Fibroblast of peridontal ligament (primary cell): ENCODE results near the gene PGA3.
"Not testable (repeated sequence)": the region's sequence is repeated elsewhere in the genome, so short reads cannot be mapped to it uniquely, and the experiment has no call there.

Experiments used
- DNase-seq: peaks from one replicate; pipeline ENCODE4 v3.0.0-alpha.2; 2010; ENCODE audit errors: extremely low read depth

The PGA3 gene

GRCh38 chr11:61171907-61172306 is 31.4 kb upstream of the PGA3 start:
- no peak for DNase-seq

- DNase-seq = no peak
Observed at GRCh38 chr11:61172356-61172755, 31.0 kb upstream of the PGA3 start.

- DNase-seq = no peak
Observed at GRCh38 chr11:61172888-61173287, 30.4 kb upstream of the PGA3 start.

DNA sequence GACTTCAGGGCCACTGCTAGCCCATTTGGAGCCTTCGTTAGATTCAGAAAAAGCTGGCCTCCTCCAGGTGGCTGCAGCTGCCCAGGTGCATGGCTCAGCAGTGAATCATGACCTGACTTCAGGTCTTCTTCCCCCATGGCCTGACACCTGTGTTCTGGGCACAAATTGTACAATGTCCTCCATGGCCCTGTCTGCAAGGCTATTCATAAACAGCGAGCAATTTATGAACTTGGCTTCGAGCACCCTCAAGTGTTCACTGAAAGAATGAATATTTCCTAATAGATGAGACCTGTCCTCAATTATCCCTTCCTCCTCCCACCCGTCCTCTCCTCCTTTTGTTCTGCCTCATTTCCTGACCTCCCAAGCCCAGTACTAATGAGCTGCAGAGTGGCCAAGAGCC is 29.9 kb upstream of the PGA3 start:
- DNase-seq = peak; percentile 44

- DNase-seq = no peak
Observed at GRCh38 chr11:61174273-61174672, 29.0 kb upstream of the PGA3 start.

DNA sequence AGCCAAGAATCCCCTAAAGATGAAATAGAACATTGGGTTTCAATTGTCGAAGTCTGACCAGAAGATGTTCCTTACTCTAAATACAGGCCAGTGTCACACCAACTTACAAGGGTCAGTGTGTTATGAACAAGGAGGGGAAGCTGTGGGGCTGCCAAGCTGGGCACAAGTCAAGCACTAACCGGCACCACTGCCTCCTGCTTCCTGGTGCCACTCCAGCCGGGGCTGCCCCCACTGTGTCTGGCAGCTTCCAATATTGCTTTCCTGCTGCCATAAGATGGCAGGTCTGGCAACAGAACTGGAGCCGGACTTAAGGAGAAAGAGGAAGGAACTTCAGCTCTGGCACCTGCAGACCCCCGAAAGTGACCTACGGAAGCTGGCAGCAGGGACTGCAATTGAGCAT is 28.4 kb upstream of the PGA3 start:
- DNase-seq = no peak

GRCh38 chr11:61176446-61176845 is 26.9 kb upstream of the PGA3 start:
- no peak for DNase-seq

GRCh38 chr11:61180205-61180604 is 23.1 kb upstream of the PGA3 start:
- not testable (repeated sequence) for DNase-seq

GRCh38 chr11:61181489-61181888 is 21.8 kb upstream of the PGA3 start:
- no peak for DNase-seq

- no peak for DNase-seq
Observed at GRCh38 chr11:61183645-61184044, 19.7 kb upstream of the PGA3 start.

- DNase-seq = no peak
Observed at GRCh38 chr11:61186504-61186903, 16.8 kb upstream of the PGA3 start.

GRCh38 chr11:61187505-61188130 is 15.7 kb upstream of the PGA3 start:
- peak; percentile 79 for DNase-seq

DNA sequence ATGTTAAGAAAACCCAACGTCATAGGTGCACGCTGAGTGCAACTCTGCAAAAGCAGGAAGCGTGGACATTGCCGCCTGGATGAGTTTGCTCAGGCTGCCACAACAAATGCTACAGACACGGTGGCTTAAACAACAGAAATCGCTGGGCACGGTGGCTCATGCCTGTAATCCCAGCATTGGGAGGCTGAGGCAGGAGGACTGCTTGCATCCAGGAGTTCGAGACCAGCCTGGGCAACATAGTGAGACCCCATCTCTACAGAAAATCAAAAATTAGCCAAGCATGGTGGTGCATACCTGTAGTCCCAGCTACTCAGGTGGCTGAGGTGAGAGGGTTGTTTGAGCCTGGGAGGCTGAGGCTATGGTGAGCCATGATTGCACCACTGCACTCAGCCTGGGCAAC is 13.4 kb upstream of the PGA3 start:
- no peak for DNase-seq

- no peak for DNase-seq
Observed at GRCh38 chr11:61193596-61193995, 9.7 kb upstream of the PGA3 start.

DNA sequence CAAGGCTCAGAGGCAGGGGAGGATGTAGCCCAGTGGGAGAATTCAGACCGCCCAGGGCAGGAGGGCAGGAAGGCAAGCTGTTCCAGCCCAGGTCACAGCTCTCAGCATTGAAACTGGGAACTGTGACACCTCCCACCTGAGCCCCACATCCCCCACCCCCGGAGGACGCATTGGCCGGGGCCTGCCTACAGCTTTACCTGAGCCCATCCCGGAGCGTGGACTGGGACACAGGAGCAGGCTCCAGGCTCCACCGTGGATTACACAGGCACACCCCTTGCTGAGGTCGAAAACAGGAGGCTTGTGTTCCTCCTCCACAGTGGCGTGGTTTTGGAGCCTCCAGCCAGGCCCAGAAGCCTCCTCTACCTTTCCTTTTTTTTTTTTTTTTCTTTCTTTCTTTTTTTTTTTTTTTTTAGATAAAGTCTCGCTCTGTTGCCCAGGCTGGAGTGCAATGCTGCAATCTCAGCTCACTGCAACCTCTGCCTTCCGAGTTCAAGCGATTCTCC is 9.1 kb upstream of the PGA3 start:
- DNase-seq = no peak

GRCh38 chr11:61194981-61195695 is 8.2 kb upstream of the PGA3 start:
- no peak for DNase-seq

DNA sequence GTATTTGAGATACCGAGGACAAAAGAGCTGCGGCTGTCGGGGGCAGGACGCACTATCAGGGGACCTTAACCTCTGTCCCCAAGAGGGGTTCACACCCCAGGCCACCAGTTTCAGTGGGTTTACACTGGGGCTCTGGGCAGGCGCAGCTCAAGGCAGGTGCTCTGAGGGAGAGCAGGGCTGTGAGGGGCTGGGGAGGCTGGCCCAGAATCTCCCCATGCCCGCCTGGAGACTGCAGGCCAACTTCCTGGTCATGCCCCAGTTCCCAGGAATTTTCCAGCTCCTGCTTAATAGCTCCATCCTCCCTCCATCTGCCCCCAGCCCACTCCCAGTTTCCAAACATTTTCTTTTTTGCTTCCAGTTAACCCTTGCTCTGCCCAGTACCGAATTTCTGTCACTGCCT is 7.6 kb upstream of the PGA3 start:
- DNase-seq = no peak

DNA sequence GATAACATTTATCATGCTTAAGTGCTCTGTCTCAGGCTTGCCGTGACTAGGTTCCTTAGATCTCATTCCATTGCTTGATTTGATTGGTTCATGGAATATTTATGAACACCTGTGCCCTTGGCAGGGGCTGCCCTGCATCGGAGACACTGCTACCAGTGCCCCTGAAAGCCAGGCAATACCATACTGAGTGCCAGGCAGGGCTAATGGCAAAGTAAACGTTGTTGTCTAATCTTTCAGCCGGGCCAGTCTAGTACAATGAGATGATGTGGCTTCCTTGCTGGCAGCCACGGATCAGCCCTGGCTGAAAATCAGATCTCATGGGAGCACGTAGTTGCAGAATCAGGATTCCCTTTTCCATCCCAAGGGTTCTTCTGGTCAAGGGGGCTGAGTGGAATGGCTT is 5.0 kb upstream of the PGA3 start:
- DNase-seq = no peak

DNA sequence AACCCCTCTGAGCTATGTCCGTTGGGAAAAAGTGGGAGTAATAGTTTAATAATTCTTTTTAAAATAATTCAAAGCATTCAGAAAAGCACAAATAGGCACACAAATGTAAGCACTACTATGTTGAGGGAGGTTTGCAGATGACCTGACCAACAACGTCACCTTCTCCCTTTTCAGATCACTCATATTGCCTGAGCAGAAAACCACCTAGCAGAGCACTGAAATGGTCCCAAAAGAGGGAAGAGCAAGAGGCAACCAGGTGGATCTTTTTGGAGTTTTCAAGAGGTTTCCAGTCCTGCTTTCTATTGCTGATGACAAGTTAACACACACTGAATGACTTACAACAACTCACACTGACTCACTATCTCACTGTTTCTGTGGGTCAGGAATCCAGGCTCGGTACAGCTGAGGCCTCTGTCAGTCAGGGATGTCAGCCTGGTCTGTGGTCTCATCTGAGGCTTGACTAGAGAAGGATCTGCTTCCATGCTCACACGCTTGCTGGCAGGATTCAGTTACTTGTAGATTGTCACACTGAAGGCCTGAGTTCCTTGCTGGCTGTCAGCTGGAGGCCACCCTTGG is 4.3 kb upstream of the PGA3 start:
- no peak for DNase-seq

DNA sequence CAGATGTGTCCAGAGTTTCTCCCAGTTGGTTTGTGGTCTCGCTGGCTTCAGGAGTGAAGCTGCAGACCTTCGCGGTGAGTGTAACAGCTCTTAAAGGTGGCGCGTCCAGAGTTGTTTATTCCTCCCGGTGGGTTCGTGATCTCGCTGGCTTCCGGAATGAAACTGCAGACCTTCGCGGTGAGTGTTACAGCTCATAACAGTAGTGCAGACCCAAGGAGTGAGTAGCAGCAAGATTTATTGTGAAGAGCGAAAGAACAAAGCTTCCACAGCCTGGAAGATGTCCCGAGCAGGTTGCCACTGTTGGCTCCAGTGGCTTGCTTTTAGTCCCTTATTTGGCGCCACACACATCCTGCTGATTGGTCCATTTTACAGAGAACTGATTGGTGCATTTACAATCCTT is 1.8 kb upstream of the PGA3 start:
- no peak for DNase-seq

DNA sequence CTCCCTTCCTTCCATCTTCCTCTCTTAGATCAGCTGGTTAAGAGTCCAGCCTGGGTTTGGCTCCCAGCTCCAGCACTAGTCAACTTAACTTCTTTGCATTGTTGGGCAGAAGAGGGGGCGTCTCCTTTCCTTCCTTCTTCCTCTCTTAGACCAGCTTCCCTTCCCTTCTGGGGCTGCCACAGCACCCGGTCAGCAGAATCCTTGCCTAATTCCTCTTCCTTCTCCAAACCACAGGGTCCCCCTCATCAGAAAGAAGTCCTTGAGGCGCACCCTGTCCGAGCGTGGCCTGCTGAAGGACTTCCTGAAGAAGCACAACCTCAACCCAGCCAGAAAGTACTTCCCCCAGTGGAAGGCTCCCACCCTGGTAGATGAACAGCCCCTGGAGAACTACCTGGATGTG is 558 bp downstream of the PGA3 start:
- not testable (repeated sequence) for DNase-seq

GRCh38 chr11:61204502-61205059 is 1.3 kb downstream of the PGA3 start:
- not testable (repeated sequence) for DNase-seq
